Stimulated activated CD4-positive, alpha-beta T cell treated with anti-CD3 and anti-CD28 coated beads, Interleukin-2, amount 100 ng/mL, for 24 hours (primary cell): ENCODE measurements around the gene FEM1B.

Experiments
- DNase-seq, 2 donors: peaks; one replicate each; pipeline ENCODE4 v3.0.0-alpha.2; 2020

The FEM1B gene

GRCh38 chr15:68261241-68261640 is 16.3 kb upstream of the FEM1B start:
- no peak for DNase-seq

DNA sequence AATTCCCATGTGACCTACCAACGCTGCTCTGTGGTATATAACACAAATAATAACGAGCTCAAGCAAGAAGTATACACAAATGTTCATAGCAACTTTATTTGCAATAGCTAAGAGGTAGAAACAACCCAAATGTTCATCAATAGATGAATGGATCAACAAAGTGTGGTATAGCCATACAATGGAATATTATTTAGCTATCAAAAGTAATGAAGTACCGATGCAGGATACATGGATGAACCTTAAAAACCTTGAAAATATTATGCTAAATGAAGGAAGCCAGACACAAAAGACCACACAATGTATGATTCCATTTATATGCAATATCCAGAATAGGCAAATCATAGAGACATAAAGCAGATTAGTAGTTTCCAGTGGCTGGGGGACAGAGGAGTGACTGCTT is 15.6 kb upstream of the FEM1B start:
- DNase-seq = no peak

GRCh38 chr15:68262514-68263356 is 14.8 kb upstream of the FEM1B start:
- DNase-seq = no peak

DNA sequence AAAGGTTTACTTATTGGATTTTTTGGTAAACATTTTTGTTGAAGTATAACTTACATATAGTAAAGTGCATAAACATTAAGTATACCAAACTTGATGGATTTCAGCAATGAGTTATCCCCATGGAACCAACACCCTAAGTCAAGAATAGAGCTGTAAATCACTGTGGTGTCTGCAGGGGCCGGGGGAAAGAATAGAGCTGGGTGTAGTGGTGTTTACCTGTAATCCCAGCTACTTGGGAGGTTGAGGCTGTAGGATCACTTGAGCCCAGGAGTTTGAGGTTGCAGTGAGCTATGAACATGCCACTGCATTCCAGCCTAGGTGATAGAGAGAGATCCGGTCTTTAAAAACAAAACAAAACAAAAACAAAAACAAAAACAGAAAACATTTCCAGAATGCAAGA is 13.3 kb upstream of the FEM1B start:
- DNase-seq = no peak

- DNase-seq = no peak
These were observed 12.5 kb upstream of the FEM1B start for GRCh38 chr15:68265081-68265480.

DNA sequence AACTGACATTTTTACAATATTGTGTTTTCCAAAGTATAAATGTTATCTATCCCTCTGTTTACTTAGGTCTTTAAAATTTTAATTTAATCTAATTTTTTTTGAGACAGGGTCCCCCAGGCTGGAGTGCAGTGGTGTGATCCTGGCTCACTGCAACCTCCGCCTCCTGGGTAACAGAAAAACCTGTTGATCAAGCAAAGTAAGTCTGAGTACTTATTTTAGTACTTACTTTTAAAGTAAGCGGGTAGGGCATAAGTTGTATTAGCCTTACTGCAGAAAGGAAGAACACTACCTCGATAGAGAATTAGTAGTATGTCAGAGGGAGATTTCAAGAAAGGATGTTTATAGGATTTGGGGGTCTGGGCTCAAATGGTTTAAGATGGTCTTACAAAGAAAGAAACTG is 11.9 kb upstream of the FEM1B start:
- no peak for DNase-seq

DNA sequence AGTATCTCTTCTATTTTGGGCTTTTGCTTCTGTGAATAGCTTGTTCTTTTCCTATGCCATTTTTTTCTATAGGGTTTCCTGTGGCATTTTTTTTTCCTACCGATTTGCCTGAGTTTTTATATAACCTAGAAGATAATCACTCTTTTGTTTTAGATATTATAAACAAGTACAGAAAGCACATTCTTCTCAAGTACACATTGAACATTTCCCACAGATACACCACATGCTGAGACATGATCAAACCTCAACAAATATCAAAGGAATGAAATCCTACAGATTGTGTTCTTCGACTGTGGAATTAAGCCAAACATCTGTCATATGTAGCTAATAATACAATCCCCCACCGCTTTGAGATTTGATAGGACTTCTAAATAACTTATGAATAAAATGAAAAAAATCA is 9.1 kb upstream of the FEM1B start:
- DNase-seq = no peak

DNA sequence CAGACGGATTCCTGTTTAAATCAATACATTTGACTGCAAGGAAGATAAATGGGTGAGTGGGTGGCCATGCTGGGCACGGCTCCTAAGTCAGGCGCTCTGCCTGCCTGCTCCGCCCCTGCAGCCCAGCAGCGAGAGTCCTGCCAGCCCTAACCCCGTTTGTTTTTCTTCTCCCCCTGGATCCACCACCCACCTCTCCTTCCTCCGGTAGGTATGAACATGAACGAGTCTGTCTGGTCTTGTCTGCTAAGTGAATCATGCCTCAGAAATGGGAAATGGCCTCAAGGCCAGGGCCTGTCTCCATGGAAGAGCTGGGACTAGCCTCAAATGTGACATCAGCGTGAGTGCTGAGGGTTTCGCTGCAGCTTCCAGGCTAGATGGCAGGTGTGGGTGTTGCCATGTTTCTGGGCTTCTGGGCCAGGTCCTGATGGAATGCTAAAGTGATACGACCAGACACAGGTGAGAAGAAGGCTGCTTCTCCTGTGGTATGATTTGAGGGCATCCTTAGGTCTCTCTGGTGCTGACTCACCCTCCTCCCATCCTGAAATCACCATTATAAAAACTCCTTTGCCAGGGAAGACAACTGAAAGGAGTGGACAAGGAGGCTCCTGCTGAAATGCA is 5.6 kb upstream of the FEM1B start:
- DNase-seq = no peak

DNA sequence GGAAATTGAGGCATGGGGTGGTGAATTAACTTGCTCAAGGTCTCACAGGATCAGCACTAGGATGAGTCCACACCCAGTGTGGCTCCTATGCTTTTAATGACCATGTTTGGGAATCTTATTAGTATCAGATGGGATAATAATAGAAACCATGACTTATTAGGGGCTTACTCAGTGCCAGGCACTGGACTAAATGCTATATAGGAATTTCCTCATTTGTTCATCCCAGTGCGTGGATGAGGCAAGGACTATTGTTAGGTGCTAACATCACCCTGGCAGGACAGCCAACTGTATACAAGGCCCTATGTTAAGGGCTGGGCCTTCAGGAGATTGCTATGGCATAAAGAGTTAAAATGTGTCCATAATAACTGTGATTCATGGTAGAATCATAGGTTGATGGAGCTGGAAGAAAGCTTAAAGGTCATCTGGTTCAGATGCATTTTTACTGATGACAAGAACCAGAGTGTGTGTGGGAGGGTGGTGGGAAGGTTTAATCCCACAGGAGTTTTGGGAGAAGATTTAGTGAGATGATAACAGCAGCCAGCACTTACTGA is 4.7 kb upstream of the FEM1B start:
- DNase-seq = no peak

DNA sequence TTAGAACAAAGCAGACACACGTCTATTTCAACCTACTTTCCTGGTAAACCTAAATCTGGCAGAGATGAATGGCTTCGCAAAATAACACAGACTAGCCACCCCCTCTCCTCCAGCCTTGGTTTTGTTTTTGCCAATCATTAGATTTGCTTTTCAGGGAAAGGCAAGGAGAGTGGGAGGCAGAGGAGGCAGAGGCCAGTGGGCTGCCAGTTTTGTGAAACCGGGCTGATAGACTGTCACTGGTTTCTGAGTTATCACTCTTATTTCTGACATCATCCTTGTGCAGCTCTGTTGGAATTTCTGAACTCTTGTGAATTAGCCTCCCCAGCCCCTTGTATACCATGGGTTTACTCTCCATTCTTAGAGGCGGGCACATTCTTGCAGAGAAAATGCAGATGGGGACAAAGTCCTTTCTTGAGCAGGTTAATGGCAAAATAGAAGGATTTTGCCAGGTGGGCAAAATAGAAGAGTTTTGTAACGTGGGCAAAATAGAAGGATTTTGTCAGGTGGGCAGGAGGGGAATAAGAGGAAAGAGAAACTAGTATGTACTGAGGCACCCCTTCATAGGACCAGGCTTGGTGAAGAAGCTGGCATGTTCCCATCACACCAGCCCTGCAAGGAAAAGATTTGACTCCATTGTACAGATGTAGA is 3.2 kb upstream of the FEM1B start:
- DNase-seq = no peak

DNA sequence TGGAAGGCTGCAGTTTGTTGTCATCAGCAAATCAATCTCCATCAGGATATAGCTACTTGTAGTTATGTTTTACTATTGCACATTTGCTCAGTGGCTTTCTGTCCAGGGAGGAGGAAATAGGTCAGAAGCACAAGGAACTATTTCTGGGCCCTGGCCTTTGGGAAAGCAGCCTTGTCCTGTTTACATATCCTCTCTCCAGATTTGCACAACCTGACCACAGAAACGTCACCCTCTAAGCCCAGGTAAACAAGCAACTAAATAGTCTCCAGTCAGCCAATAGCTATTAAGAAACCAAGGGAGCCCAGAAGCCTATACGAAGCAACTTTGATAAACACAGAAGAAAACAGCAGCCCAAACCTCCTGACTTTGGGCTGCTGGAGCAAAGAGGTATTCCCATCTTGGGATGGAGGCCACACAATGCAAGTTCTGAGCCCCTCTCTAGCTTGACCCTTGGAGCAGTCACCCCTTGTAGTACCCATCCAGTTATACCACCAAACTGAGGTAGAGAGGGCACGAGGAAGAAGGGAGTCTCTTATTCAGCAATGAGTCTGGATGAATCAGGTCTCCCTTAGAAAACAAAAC is 2.3 kb upstream of the FEM1B start:
- no peak for DNase-seq

DNA sequence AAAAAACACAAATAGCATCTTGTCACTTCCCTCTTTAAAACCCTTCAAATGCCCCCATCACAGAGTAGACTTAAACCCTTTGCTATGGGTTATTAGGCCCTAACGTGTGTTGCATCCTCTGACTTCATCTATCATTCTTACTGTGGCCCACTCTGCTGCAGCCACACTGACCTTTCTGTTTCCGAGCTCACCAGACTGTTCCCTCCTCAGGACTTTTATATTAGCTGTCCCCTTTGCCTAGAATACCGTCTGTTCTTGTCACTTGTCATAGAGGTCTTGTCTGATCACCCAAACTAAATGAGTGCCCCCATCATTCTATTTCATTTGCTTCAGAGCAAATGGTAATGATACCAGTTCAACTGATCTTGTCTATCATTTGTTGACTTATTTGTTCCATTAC is 877 bp upstream of the FEM1B start:
- no peak for DNase-seq

DNA sequence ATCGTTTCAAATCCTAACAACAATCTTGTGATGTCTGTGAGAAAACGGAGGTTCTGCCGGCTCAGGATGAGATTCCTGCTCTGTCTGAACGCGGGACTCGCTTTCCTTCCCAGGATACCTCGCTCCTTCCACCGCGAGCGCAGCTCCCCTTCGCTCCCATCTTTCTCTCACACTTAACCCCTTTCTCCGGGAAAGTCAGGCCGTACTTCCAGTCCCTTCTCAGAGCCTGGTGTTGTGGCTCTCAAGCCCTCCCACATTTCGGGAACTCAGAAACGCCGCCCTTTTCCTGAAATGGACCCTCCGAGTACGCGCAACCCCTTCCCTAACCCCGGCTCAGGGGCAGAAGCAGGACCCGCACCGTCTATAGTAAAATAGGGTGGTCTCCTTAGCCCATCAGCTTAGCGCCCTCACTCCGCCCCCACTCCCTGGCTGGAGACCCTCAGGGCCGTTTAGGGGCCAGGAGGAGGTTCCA is 378 bp upstream of the FEM1B start:
- no peak for DNase-seq

DNA sequence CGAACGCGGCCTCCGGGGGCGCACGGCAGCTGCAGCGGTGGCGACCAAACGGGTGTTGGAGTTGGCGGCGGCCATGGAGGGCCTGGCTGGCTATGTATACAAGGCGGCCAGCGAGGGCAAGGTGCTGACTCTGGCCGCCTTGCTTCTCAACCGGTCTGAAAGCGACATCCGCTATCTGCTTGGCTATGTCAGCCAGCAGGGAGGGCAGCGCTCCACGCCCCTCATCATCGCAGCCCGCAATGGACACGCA is 725 bp downstream of the FEM1B start:
- peak in 1 of 2 donors; percentile 74 for DNase-seq

DNA sequence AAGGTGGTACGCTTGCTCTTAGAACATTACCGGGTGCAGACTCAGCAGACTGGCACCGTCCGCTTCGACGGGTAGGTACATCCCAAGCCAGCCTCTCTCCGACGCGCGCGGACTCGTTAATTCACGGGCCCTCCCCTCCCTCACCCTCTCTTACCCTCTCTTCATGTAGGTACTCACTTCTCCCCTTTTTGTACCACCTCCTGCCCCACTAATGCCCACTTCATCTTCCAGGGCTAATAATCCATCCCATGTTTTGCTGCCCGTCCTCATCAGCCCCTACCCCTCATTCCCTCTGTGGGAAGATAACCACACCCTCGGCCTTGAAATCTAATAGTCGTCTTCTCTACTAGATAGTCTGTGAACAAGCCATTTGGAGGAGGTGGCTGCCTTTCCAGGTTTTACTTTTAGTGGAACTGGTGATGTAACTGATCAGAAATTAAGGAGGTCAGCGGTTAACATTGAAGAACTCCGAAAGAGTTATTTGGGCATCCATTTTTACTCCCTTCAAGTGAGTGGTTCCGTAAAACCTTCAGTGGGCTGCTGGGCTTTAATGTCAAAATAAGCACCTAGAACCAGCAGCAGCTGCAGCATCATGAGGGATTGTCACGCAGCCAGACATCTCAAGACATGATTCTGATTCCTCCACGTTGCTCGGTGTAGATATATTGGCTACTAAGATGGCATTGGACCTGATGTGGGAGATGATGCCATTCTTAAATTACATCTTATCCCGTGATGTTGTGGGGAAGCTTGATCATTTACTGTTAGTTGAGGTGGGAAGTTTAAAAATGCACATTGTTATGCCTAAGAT is 1.3 kb downstream of the FEM1B start:
- no peak for DNase-seq

DNA sequence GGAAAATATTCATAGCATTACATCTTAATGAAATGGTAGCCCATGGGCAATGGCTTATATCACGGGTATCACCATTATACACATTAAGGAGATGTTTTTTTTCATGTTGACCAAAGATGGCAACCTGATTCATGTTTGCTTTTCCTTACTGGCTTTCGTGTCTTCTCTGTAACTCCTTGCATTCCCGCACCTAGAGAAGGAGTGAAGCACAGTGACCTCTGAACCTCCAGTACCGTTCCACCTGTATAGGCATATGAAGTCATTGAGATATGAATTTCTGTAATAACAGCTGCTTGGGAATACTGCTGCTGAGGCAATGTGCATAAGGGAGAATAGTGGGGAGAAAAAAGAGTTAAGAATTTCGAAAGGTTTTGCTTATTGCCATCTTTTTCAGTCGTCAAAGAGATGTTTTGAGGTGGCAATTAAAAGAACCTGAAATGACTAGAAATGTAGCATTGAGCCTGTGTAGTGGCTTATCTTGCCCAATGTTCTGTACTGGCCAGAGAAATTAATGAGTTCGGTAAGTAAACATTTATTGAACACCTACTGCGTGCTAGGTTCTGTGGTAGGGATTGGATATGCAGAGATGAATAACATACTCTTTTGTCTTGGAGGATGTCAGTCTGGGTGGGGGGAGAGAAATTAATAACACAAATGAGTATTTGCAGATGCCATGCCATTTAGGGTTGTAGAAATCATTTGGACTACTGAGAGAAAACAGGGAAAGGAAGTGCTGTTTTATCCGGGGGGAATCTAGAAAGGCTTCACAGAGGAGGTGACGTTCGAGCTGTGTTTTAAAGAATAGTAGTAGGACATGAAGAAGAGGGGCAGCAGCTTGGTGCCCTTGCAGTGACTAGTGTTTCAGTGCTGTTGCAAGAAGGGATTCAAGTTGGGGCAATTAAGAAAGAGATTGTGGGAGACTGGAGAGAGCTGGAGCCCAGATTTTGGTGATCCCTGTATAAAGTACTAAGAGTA is 2.5 kb downstream of the FEM1B start:
- DNase-seq = no peak

DNA sequence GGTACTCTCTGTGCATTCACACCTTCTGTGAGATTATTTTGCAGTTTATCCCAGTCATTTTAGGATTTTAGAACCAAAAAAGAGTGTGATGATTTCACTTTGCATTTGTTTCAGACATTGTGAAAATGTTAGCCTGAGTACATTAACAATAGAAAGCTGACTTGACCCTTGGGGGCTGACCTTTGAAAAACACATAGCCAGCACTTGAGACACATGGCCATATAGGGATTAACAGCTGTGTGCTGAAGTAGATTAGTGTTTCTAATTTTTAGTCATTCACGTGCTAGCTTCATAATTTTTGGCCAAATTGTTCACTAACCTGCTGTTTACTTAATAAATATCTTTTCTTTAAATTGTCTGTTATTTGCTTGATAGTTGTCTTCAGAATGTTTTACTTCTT is 3.5 kb downstream of the FEM1B start:
- no peak for DNase-seq

- no peak for DNase-seq
These were observed 5.9 kb downstream of the FEM1B start for GRCh38 chr15:68283401-68283800.

DNA sequence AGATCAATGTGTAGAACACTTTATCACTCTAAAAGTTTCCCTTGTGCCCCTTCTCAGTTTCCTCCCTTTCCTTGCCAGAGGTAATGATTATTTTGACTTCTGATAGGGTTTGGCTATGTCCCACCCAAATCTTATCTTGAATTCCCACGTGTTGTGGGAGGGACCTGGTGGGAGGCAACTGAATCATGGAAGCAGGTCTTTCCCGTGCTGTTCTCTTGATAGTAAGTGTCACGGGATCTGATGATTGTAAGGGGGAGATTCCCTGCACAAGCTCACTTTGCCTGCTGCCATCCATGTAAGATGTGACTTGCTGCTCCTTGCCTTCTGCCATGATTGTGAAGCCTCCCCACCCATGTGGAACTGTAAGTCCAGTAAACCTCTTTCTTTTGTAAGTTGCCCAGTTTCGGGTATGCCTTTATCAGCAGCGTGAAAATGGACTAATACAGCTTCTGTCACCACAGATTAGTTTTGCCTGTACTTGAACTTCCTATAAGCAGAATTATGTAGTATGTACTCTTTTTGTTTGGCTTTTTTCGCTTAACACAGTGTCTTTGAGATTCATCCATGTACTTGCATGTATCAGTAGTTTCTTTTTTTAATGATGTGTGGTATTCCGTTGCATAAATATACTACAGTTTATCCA is 7.2 kb downstream of the FEM1B start:
- no peak for DNase-seq

DNA sequence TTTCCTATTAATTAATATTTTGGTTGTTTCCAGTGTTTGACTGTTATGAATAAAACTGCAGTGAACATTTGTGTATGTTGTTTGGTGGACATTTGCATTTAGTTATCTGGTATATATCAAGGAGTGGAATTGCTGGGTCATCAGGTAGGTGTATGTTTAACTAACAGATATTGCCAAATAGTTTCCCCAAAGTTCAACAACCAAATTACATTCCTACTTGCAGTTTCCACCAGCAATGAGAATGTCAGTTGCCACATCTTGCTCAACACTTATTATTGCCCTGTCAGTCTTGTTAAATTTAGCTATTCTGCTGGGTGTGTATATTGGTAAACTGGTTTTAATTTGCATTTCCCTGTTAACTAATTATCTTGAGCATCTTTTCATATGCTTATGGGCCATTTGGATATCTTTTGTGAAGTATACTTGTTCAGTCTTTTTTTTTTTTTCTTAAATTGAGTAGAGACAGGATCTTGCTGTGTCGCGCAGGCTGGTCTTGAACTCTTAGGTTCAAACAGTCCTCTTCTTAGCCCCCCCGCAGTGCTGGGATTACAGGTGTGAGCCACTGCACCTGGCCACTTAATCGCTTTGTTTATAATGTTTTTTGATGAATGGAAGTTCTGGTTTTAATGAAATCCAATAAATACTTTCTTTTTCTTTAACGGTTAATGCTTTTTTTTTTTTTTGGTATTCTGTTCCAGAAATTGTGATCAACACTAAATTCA is 7.9 kb downstream of the FEM1B start:
- DNase-seq = no peak
